LNCaP clone FGC (cell line): ENCODE measurements around the gene HEMK1.

ENCODE experiments used
- DNase-seq: peaks from one replicate; pipeline ENCODE4 v3.0.0-alpha.2; 2011; ENCODE audit warnings: low read depth
- H3K4me3 ChIP-seq: 2 replicates; pipeline ENCODE4 v1.5.1; 2011; ENCODE audit warnings: mild to moderate bottlenecking, low read depth, low read length, control low read depth
- CTCF ChIP-seq: IDR thresholded peaks from 2 replicates; pipeline ENCODE4 v1.5.1; 2012; ENCODE audit warnings: mild to moderate bottlenecking; ENCODE audit not compliant: control insufficient read depth, insufficient read depth; ENCODE audit errors: extremely low read depth

The HEMK1 gene

GRCh38 chr3:50525987-50526386 is 43.3 kb upstream of the HEMK1 start:
- no peak for TF ChIP-seq CTCF
- DNase-seq: no peak
- no peak overlapping the region for H3K4me3 ChIP-seq

- DNase-seq: no peak
- no peak for TF ChIP-seq CTCF
- no peak overlapping the region for H3K4me3 ChIP-seq
Measured at GRCh38 chr3:50530001-50530970, 39.0 kb upstream of the HEMK1 start.

GRCh38 chr3:50531201-50531600 is 38.1 kb upstream of the HEMK1 start:
- H3K4me3 ChIP-seq: no peak overlapping the region
- DNase-seq: no peak
- no peak for TF ChIP-seq CTCF

GRCh38 chr3:50532062-50532705 is 37.1 kb upstream of the HEMK1 start:
- TF ChIP-seq CTCF: no peak
- no peak overlapping the region for H3K4me3 ChIP-seq
- no peak for DNase-seq

GRCh38 chr3:50533316-50533715 is 36.0 kb upstream of the HEMK1 start:
- TF ChIP-seq CTCF: no peak
- no peak overlapping the region for H3K4me3 ChIP-seq
- DNase-seq: no peak

- no peak for TF ChIP-seq CTCF
- H3K4me3 ChIP-seq: no peak overlapping the region
- no peak for DNase-seq
Measured at GRCh38 chr3:50533807-50534461, 35.4 kb upstream of the HEMK1 start.
